A549 (cell line): Measurements from ENCODE around the gene SLC49A3.

Source experiments
- BHLHE40 ChIP-seq: IDR thresholded peaks from 2 replicates; pipeline ENCODE4 v1.6.1; 2012; ENCODE audit warnings: low read depth, low read length, inconsistent platforms
- CBX8 ChIP-seq: fragments of 200-600 bp; sonication (generic); IDR thresholded peaks from 2 replicates; pipeline ENCODE4 v1.6.1; 2016
- CHD2 ChIP-seq: fragments of 150-350 bp; IDR thresholded peaks from 2 replicates; pipeline ENCODE4 v1.6.1; 2014; ENCODE audit warnings: low read length; ENCODE audit not compliant: partially characterized antibody
- CTCF ChIP-seq: fragments of >200 bp; sonication (Bioruptor Twin); formaldehyde crosslinking; IDR thresholded peaks from 3 replicates; pipeline ENCODE4 v1.5.1; 2016
- EP300 ChIP-seq, 2 experiments: fragments of >200 bp; sonication (Bioruptor Twin); formaldehyde crosslinking; IDR thresholded peaks; 2 replicates in 1 of 2; 3 replicates in 1 of 2; pipeline ENCODE4 v1.6.1; 2016 to 2017
- MAX ChIP-seq: IDR thresholded peaks from 2 replicates; pipeline ENCODE4 v1.6.1; 2012
- MYC ChIP-seq: IDR thresholded peaks from 2 replicates; pipeline ENCODE4 v1.6.1; 2012; ENCODE audit warnings: mild to moderate bottlenecking, inconsistent platforms, low read length, improper control_type of control experiment, borderline replicate concordance
- NR3C1 ChIP-seq: fragments of >200 bp; sonication (Bioruptor Twin); formaldehyde crosslinking; IDR thresholded peaks from 3 replicates; pipeline ENCODE4 v1.6.1; 2017
- POLR2A ChIP-seq: IDR thresholded peaks from 2 replicates; pipeline ENCODE4 v1.6.1; 2012; ENCODE audit warnings: mild to moderate bottlenecking, low read length
- POLR2AphosphoS2 ChIP-seq: conservative IDR thresholded peaks from 2 replicates; pipeline ENCODE4 v1.6.1; 2012; ENCODE audit warnings: low read length, improper control_type of control experiment, inconsistent platforms
- RAD21 ChIP-seq, 2 experiments: fragments of >200 bp in 1 of 2; sonication (Bioruptor Twin) in 1 of 2; formaldehyde crosslinking in 1 of 2; IDR thresholded peaks in 1 of 2; conservative IDR thresholded peaks in 1 of 2; 2 replicates in 1 of 2; 3 replicates in 1 of 2; pipeline ENCODE4 v1.6.1; 2012 to 2018; ENCODE audit warnings: inconsistent platforms in 1 of 2
- REST ChIP-seq: fragments of 200-600 bp; sonication (generic); IDR thresholded peaks from 2 replicates; pipeline ENCODE4 v1.6.1; 2016; ENCODE audit warnings: antibody characterized with exemption, mild to moderate bottlenecking, moderate library complexity
- ZSCAN20 ChIP-seq: fragments of 250-450 bp; sonication (Bioruptor Pico); IDR thresholded peaks from 2 replicates; pipeline ENCODE4 v1.8.0; 2022; ENCODE audit warnings: mild to moderate bottlenecking, moderate library complexity

GRCh38 chr4:732486-732885 is 43.5 kb upstream of the SLC49A3 start:
- TF ChIP-seq CTCF, result no peak
- no peak for TF ChIP-seq NR3C1
- no peak for TF ChIP-seq MYC
- no peak for TF ChIP-seq CHD2
- TF ChIP-seq ZSCAN20 (CRISPR knock-in tag), result no peak
- TF ChIP-seq POLR2A, result no peak
- TF ChIP-seq MAX, result no peak
- no peak for TF ChIP-seq EP300 (IDR thresholded peaks at IDR 0.05)
- no peak for TF ChIP-seq POLR2AphosphoS2
- TF ChIP-seq CBX8, result no peak
- no peak for TF ChIP-seq REST
- TF ChIP-seq RAD21 (conservative IDR thresholded peaks at IDR 0.05 in 1 of 2, IDR thresholded peaks at IDR 0.05 in 1 of 2), result no peak
- no peak for TF ChIP-seq BHLHE40
